Heart left ventricle (tissue), 16 donors: ENCODE results near the gene UPF2. TPM values are rescaled to one million over a fixed set of nuclear protein-coding genes. Genes with fewer than 3 reads are reported as not detected.
A peak's percentile ranks its signal among the peaks of the same experiment; 100 is the strongest.

Experiments
- ATAC-seq, 4 donors: fragments of 200-7000 bp; cut with Tn5 transposase; one replicate each; pipeline ENCODE4 v1.9.1; 2020 to 2022; ENCODE audit warnings: moderate library complexity in 4 of 4, mild to moderate bottlenecking in 3 of 4, moderate number of reproducible peaks in 1 of 4
- DNase-seq, 5 donors: peaks; one replicate each; pipeline ENCODE4 v3.0.0-alpha.2; 2020
- H3K27ac ChIP-seq, 12 donors: fragments of 200-600 bp; sonication (generic) in 4 of 12; one replicate each; pipeline versions ENCODE4 v1.5.0 to v1.8.0; 2016 to 2022; ENCODE audit warnings: mild to moderate bottlenecking in 2 of 12
- H3K27me3 ChIP-seq, 9 donors: fragments of 200-600 bp; sonication (generic) in 2 of 9; one replicate each; pipeline versions ENCODE4 v1.5.1 to v1.8.0; 2016 to 2022; ENCODE audit warnings: mild to moderate bottlenecking in 3 of 9
- H3K36me3 ChIP-seq, 9 donors: fragments of 200-600 bp; sonication (generic) in 2 of 9; one replicate each; pipeline versions ENCODE4 v1.5.0 to v1.8.0; 2018 to 2022; ENCODE audit warnings: mild to moderate bottlenecking in 2 of 9
- H3K4me1 ChIP-seq, 12 donors: fragments of 200-600 bp; sonication (generic) in 4 of 12; one replicate each; pipeline versions ENCODE4 v1.5.0 to v1.8.0; 2016 to 2022; ENCODE audit warnings: mild to moderate bottlenecking in 3 of 12
- H3K4me3 ChIP-seq, 12 donors: fragments of 200-600 bp; sonication (generic) in 4 of 12; one replicate each; pipeline versions ENCODE4 v1.5.0 to v1.8.0; 2017 to 2022; ENCODE audit warnings: mild to moderate bottlenecking in 9 of 12, moderate library complexity in 4 of 12
- H3K9me3 ChIP-seq, 12 donors: fragments of 200-600 bp; sonication (generic) in 4 of 12; one replicate each; pipeline versions ENCODE4 v1.5.0 to v1.8.0; 2016 to 2022; ENCODE audit warnings: mild to moderate bottlenecking in 1 of 12
- CTCF ChIP-seq, 12 donors: fragments of 200-600 bp; sonication (generic) in 4 of 12; IDR thresholded peaks; one replicate each; pipeline versions ENCODE4 v1.5.0 to v1.8.0; 2018 to 2022; ENCODE audit warnings: antibody characterized with exemption in 12 of 12, mild to moderate bottlenecking in 5 of 12
- POLR2A ChIP-seq, 2 donors: fragments of 450-650 bp; IDR thresholded peaks; one replicate each; pipeline ENCODE4 v1.6.1; 2017; ENCODE audit warnings: antibody characterized with exemption in 2 of 2, mild to moderate bottlenecking in 2 of 2, moderate library complexity in 2 of 2
- WGBS, 4 donors: extraction: QIAGEN DNeasy Blood & Tissue Kit in 2 of 4; methylation state at CpG; one replicate each; pipeline versions ENCODE4 v1.1.5 to v1.1.7; 2013 to 2018; 5-methylcytosine and 5-hydroxymethylcytosine counted together
- intact Hi-C, 10 donors: fragments of 100-400 bp; cut with DNase I; formaldehyde crosslinking; loops; one replicate each; pipeline versions ENCODE4 v1.11.1 to v1.14.2; 2022
- long read RNA-seq, 3 donors: library from polyadenylated mRNA; unstranded; transcript quantifications; one replicate each; pipeline ENCODE4 v2.0.0, GENCODE V29; 2020 to 2021
- polyA plus RNA-seq, 2 donors: library from polyadenylated mRNA; stranded (reverse); fragments of 200-250 nt; gene quantifications; one replicate each; pipeline ENCODE4 v1.2.3, GENCODE V29; 2013
- total RNA-seq, 9 donors: library from RNA; depleted of rRNA in 2 of 9; stranded (reverse); fragments of >200 nt in 2 of 9; fragmentation: NEBNext Ultra II Directional in 3 of 9; extraction: Animal tissue kit (Norgen Biotek cat#: 25700) in 3 of 9; gene quantifications; one replicate each; pipeline versions ENCODE4 v1.1.0 to v1.2.4, GENCODE V29; 2016 to 2023
- donor health status: ischemic (EF 13 %, LVEDD 7.1; RV severe dilation, severe dysfunction).
- donor health status: healthy with polysubstance abuse.
- donor health status: DM: no; HTN: yes; CAD: no.
- donor health status: DM: no; HTN: no; CAD: no.
- donor health status: ischemic (EF 25% LVEDD 6.9; RV normal size, moderate dysfunction).
- donor health status: ischemic (EF 25% LVEDD 5.7; RV mildly dilated, moderate dysfunction).
- donor health status: healthy.
- donor health status: DM: yes; HTN: yes; CAD: no.
- donor health status: ischemic (EF 35%, LVEDD 5.7; RV mildly dilated, moderate dysfunction).
- donor health status: nonischemic (EF 11% LVEDD 7.7; RV severe dilation, severe dysfunction).
- donor health status: DM: yes; HTN: yes; CAD: no.
- donor health status: PGD.
- donor health status: ischemic (EF 29% LVEDD 5.4; RV normal size, mild dysfunction).
- donor health status: nonischemic (EF 23%, LVEDD 6.1; RV moderate dilation, normal function).

Gene UPF2
- 10 to 100 TPM; 12.3 to 20.9 (median 15.8) TPM for total RNA-seq
- 10 to 100 TPM in 1 of 2 donors, 1 to 10 TPM in 1; 7.9 to 15.7 TPM for polyA plus RNA-seq
- long read RNA-seq, donor 1, full-length matches to known transcripts = 10 of 21 reads
- long read RNA-seq, donor 1, partial matches to known transcripts = 6 of 21 reads
- long read RNA-seq, donor 1, other reads (novel, unspliced or antisense) = 5 of 21 reads
- long read RNA-seq, donor 2, full-length matches to known transcripts = 3 of 17 reads
- long read RNA-seq, donor 2, partial matches to known transcripts = 12 of 17 reads
- long read RNA-seq, donor 2, other reads (novel, unspliced or antisense) = 2 of 17 reads
- long read RNA-seq, donor 3, full-length matches to known transcripts = 15 of 31 reads
- long read RNA-seq, donor 3, partial matches to known transcripts = 13 of 31 reads
- long read RNA-seq, donor 3, other reads (novel, unspliced or antisense) = 3 of 31 reads

- DNase-seq = peak; percentile 99
- Histone ChIP-seq H3K4me3 (peak within 1 kb of the TSS; percentile 78 to 100 (median 98)), H3K4me1 (peaks cover 0 to 32% (median 16%) of the 10 kb centered on the region in 12 donors), H3K27me3 (no peaks in the 10 kb centered on the region), H3K36me3 (no peaks in the 10 kb centered on the region), H3K9me3 (no peaks in the 10 kb centered on the region), H3K27ac (peak within 1 kb of the TSS; percentile 92 to 98 (median 96))
- intact Hi-C loops = loop anchor here in 5 of 10 donors (1.0 to 10.0 kb wide), 3 partner anchors 25 to 82 kb away; partner anchors contain the start of genes DHTKD1 (in 5 of the 5) and SEC61A2 (in 1 of the 5)
- 3 to 5% (median 4%) methylated on average over 35 to 56 of the region's 56 CpGs for WGBS, 4 donors
- peak; percentile 96 to 98 (median 97) for ATAC-seq
- TF ChIP-seq POLR2A (IDR thresholded peaks at IDR 0.05) (no peak), CTCF (IDR thresholded peaks at IDR 0.05) (no peak)
These were observed at the start of gene UPF2 for GRCh38 chr10:12042797-12043651. UPF2 (minus strand) TSS chr10:12042809; CDS start chr10:12035423, 7,386 bp downstream.

- Histone ChIP-seq H3K27me3 (no peaks in the 10 kb centered on the region), H3K36me3 (peaks cover 3 to 97% (median 81%) of the 10 kb centered on the region in 9 donors), H3K27ac (no peak overlapping the region), H3K9me3 (no peaks in the 10 kb centered on the region), H3K4me3 (no peak overlapping the region), H3K4me1 (no peaks in the 10 kb centered on the region)
- intact Hi-C loops = no loop called here
- DNase-seq = no peak
- WGBS, 4 donors = 87 to 96% (median 93%) methylated on average over 4 of the region's 4 CpGs
- ATAC-seq = no peak
- no peak for TF ChIP-seq POLR2A (IDR thresholded peaks at IDR 0.05)
- TF ChIP-seq CTCF (IDR thresholded peaks at IDR 0.05) = no peak
These were observed 48.8 kb upstream of the UPF2 start for GRCh38 chr10:12091421-12091820.

- 90 to 97% (median 95%) methylated on average over 14 of the region's 14 CpGs for WGBS, 4 donors
- intact Hi-C loops = no loop called here
- ATAC-seq = no peak
- H3K4me3 ChIP-seq = no peak overlapping the region
- no peak overlapping the region for H3K27ac ChIP-seq
- H3K9me3 ChIP-seq = no peaks in the 10 kb centered on the region
- no peak for TF ChIP-seq CTCF (IDR thresholded peaks at IDR 0.05)
- no peak for TF ChIP-seq POLR2A (IDR thresholded peaks at IDR 0.05)
- H3K36me3 ChIP-seq = peaks cover 0 to 99% (median 83%) of the 10 kb centered on the region in 9 donors
- H3K4me1 ChIP-seq = no peaks in the 10 kb centered on the region
- no peak for DNase-seq
- no peaks in the 10 kb centered on the region for H3K27me3 ChIP-seq
These were observed 46.3 kb upstream of the UPF2 start for GRCh38 chr10:12088919-12089318.
